Pancreas (tissue), 10 donors: ENCODE measurements around the gene BMP6. TPM values are rescaled to one million over a fixed set of nuclear protein-coding genes. Genes with fewer than 3 reads are reported as not detected.

Experiments used
- ATAC-seq, 4 donors: fragments of 200-7000 bp; cut with Tn5 transposase; one replicate each; pipeline versions ENCODE4 v1.8.0 to v1.9.1; 2020; ENCODE audit warnings: mild to moderate bottlenecking in 4 of 4, moderate library complexity in 4 of 4
- DNase-seq, 6 donors: peaks; one replicate each; pipeline ENCODE4 v3.0.0-alpha.2; 2020
- FAIRE-seq: peaks from 2 replicates; lab custom pipeline; 2012; peaks lifted over from hg19 to GRCh38; lab: Jason Lieb, UNC
- H3K27ac ChIP-seq, 4 donors: fragments of 200-600 bp; sonication (generic); 1 replicate in 3 of 4; 2 replicates in 1 of 4; pipeline versions ENCODE4 v1.5.0 to v1.8.0; 2020
- H3K27me3 ChIP-seq, 4 donors: fragments of 200-600 bp; one replicate each; pipeline ENCODE4 v1.8.0; 2021
- H3K36me3 ChIP-seq, 3 donors: fragments of 200-600 bp; sonication (generic) in 1 of 3; one replicate each; pipeline versions ENCODE4 v1.5.0 to v1.8.0; 2020 to 2021
- H3K4me1 ChIP-seq, 3 donors: fragments of 200-600 bp; one replicate each; pipeline ENCODE4 v1.8.0; 2021
- H3K4me3 ChIP-seq, 4 donors: fragments of 200-600 bp; sonication (generic) in 2 of 4; one replicate each; pipeline versions ENCODE4 v1.5.0 to v1.8.0; 2020 to 2021
- H3K9me3 ChIP-seq, 4 donors: fragments of 200-600 bp; one replicate each; pipeline ENCODE4 v1.8.0; 2021
- WGBS, 2 donors: extraction: QIAGEN DNeasy Blood & Tissue Kit; methylation state at CpG; one replicate each; pipeline ENCODE4 v1.1.7; 2013; 5-methylcytosine and 5-hydroxymethylcytosine counted together
- intact Hi-C, 3 donors: fragments of 100-400 bp; cut with DNase I; formaldehyde crosslinking; loops; one replicate each; pipeline versions ENCODE4 v1.11.1 to v1.14.2; 2022
- polyA plus RNA-seq, 2 donors: library from polyadenylated mRNA; stranded (reverse); fragments of 200-250 nt; gene quantifications; one replicate each; pipeline ENCODE4 v1.2.3, GENCODE V29; 2013
- total RNA-seq, 6 donors: library from RNA; stranded (reverse); fragmentation: NEBNext Ultra II Directional in 4 of 6; extraction: Animal tissue kit (Norgen Biotek cat#: 25700) in 4 of 6; gene quantifications; one replicate each; pipeline versions ENCODE4 v1.2.1 to v1.2.4, GENCODE V29; 2021 to 2023
- TF ChIP-seq, protein P1 (sequence below), 4 donors: fragments of 200-600 bp; sonication (generic) in 3 of 4; IDR thresholded peaks; one replicate each; pipeline versions ENCODE4 v1.5.0 to v1.8.0; 2021; ENCODE audit warnings: antibody characterized with exemption in 4 of 4
- donor health status: healthy with polysubstance abuse.
- donor health status: DM: no; HTN: no; CAD: no; lungs with moderate emphysema.
- donor health status: DM: no; HTN: no; CAD: no.
- donor health status: control.
- donor health status: control.
- donor health status: Bipolar disorder and iron deficiency.
- donor health status: DM: yes; HTN: yes; CAD: no.
- donor health status: DM: no; HTN: no; CAD: no.
- donor health status: DM: no; HTN: no; CAD: no.
- donor health status: DM: yes; HTN: yes; CAD: no.

The BMP6 gene
- total and polyA plus RNA-seq, 8 donors: 0.09 to 0.69 (median 0.35) TPM

- intact Hi-C loops: no loop called here
- FAIRE-seq: no peak
- TF ChIP-seq, protein P1, sequence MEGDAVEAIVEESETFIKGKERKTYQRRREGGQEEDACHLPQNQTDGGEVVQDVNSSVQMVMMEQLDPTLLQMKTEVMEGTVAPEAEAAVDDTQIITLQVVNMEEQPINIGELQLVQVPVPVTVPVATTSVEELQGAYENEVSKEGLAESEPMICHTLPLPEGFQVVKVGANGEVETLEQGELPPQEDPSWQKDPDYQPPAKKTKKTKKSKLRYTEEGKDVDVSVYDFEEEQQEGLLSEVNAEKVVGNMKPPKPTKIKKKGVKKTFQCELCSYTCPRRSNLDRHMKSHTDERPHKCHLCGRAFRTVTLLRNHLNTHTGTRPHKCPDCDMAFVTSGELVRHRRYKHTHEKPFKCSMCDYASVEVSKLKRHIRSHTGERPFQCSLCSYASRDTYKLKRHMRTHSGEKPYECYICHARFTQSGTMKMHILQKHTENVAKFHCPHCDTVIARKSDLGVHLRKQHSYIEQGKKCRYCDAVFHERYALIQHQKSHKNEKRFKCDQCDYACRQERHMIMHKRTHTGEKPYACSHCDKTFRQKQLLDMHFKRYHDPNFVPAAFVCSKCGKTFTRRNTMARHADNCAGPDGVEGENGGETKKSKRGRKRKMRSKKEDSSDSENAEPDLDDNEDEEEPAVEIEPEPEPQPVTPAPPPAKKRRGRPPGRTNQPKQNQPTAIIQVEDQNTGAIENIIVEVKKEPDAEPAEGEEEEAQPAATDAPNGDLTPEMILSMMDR (IDR thresholded peaks at IDR 0.05): no peak
- Histone ChIP-seq H3K4me3 (no peak overlapping the region), H3K27me3 (no peaks in the 10 kb centered on the region), H3K36me3 (no peaks in the 10 kb centered on the region), H3K27ac (no peak overlapping the region), H3K9me3 (no peaks in the 10 kb centered on the region), H3K4me1 (no peaks in the 10 kb centered on the region)
- no peak for ATAC-seq
- no peak for DNase-seq
- 68 to 75% methylated on average over 2 of the region's 2 CpGs for WGBS, 2 donors
These were observed 194.5 kb downstream of the BMP6 start for GRCh38 chr6:7920425-7920824.

GRCh38 chr6:7921046-7921445, 195.1 kb downstream of the BMP6 start:
- H3K9me3 ChIP-seq: no peaks in the 10 kb centered on the region
- no peak for ATAC-seq
- 42 to 51% methylated on average over 4 of the region's 4 CpGs for WGBS, 2 donors
- DNase-seq: no peak
- H3K27me3 ChIP-seq: no peaks in the 10 kb centered on the region
- H3K27ac ChIP-seq: no peak overlapping the region
- intact Hi-C loops: no loop called here
- TF ChIP-seq, protein P1 (IDR thresholded peaks at IDR 0.05): no peak
- no peak for FAIRE-seq
- H3K4me1 ChIP-seq: no peaks in the 10 kb centered on the region
- H3K4me3 ChIP-seq: no peak overlapping the region
- no peaks in the 10 kb centered on the region for H3K36me3 ChIP-seq

- DNase-seq (no peak), FAIRE-seq (no peak), ATAC-seq (no peak)
- TF ChIP-seq, protein P1 (IDR thresholded peaks at IDR 0.05): no peak
- no peak overlapping the region for H3K27ac ChIP-seq
- H3K4me1 ChIP-seq: no peaks in the 10 kb centered on the region
- H3K36me3 ChIP-seq: no peaks in the 10 kb centered on the region
- no peaks in the 10 kb centered on the region for H3K27me3 ChIP-seq
- intact Hi-C loops: no loop called here
- 54 to 64% methylated on average over 5 of the region's 5 CpGs for WGBS, 2 donors
- no peaks in the 10 kb centered on the region for H3K9me3 ChIP-seq
- H3K4me3 ChIP-seq: no peak overlapping the region
These were observed 195.8 kb downstream of the BMP6 start for GRCh38 chr6:7921632-7922092.

- Histone ChIP-seq H3K4me3 (no peak overlapping the region), H3K4me1 (no peaks in the 10 kb centered on the region), H3K9me3 (no peaks in the 10 kb centered on the region), H3K36me3 (no peaks in the 10 kb centered on the region), H3K27ac (no peak overlapping the region), H3K27me3 (no peaks in the 10 kb centered on the region)
- 81 to 97% methylated on average over 1 of the region's 1 CpG for WGBS, 2 donors
- DNase-seq: no peak
- TF ChIP-seq, protein P1 (IDR thresholded peaks at IDR 0.05): no peak
- no peak for FAIRE-seq
- no peak for ATAC-seq
- intact Hi-C loops: no loop called here
These were observed 196.7 kb downstream of the BMP6 start for GRCh38 chr6:7922596-7922995.

GRCh38 chr6:7924867-7925266, 199.0 kb downstream of the BMP6 start:
- TF ChIP-seq, protein P1 (IDR thresholded peaks at IDR 0.05): no peak
- no peak for ATAC-seq

More at GRCh38 chr6:7924867-7925266, 199.0 kb downstream of the BMP6 start:
- H3K36me3 ChIP-seq: no peaks in the 10 kb centered on the region
- DNase-seq (no peak), FAIRE-seq (no peak)
- no peaks in the 10 kb centered on the region for H3K4me1 ChIP-seq
- no peak overlapping the region for H3K4me3 ChIP-seq
- H3K27me3 ChIP-seq: no peaks in the 10 kb centered on the region
- no peak overlapping the region for H3K27ac ChIP-seq
- intact Hi-C loops: no loop called here
- no peaks in the 10 kb centered on the region for H3K9me3 ChIP-seq

Other genes starting within 250 kb of the BMP6 start
- gene DSP, start 184.4 kb upstream of the BMP6 start, total RNA-seq: 100 to 1,000 TPM; 101 to 139 (median 114) TPM
- gene DSP, start 184.4 kb upstream of the BMP6 start, polyA plus RNA-seq: 10 to 100 TPM; 17.3 to 35.0 TPM
- 1 to 10 TPM; 3.7 to 8.1 (median 4.8) TPM for gene SNRNP48, start 135.9 kb upstream of the BMP6 start, total RNA-seq
- 1 to 10 TPM; 3.2 to 6.6 TPM for gene SNRNP48, start 135.9 kb upstream of the BMP6 start, polyA plus RNA-seq
- 100 to 1,000 TPM in 3 of 6 donors, 10 to 100 TPM in 3; 63.4 to 115 (median 100.0) TPM for gene TXNDC5, start 184.7 kb downstream of the BMP6 start, total RNA-seq
- 10 to 100 TPM; 40.0 to 49.0 TPM for gene TXNDC5, start 184.7 kb downstream of the BMP6 start, polyA plus RNA-seq